Activated naive CD8-positive, alpha-beta T cell (primary cell): Measurements from ENCODE around the gene NPC2.

ENCODE experiments used
- H3K27ac Mint-ChIP-seq: one replicate; pipeline ENCODE4 v1.8.0; 2021; ENCODE audit warnings: mixed read lengths
- H3K27me3 Mint-ChIP-seq: one replicate; pipeline ENCODE4 v1.8.0; 2021; ENCODE audit warnings: mixed read lengths
- H3K36me3 Mint-ChIP-seq: one replicate; pipeline ENCODE4 v1.8.0; 2021; ENCODE audit warnings: mixed read lengths
- H3K4me1 Mint-ChIP-seq: one replicate; pipeline ENCODE4 v1.8.0; 2021; ENCODE audit warnings: low read depth, mixed read lengths
- H3K4me3 Mint-ChIP-seq: one replicate; pipeline ENCODE4 v1.8.0; 2021; ENCODE audit warnings: mild to moderate bottlenecking, mixed read lengths
- H3K9me3 Mint-ChIP-seq: one replicate; pipeline ENCODE4 v1.8.0; 2021; ENCODE audit warnings: low read depth, mixed read lengths

The NPC2 gene

DNA sequence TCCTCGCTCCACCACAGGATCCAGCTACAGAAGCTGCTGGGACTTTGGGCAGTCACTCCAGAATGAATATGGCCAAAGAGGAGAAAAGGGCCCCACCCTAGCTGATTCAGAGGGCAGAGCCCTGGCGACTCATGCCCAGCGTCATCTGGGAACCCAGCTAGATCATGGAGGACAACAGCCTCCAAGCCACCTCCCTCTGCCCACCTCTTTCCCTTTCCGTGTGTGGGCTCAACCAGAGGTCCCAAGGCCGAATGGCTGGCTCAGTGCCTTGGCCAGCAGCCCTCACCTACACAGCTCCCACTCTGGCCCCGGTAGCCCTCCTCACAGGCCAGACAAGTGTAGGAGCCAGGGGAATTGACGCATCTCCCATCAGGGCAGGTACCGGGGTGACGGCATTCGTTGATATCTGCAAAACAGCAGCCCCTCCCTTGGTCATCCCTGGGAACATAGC is 17.9 kb upstream of the NPC2 start:
- Mint-ChIP-seq H3K9me3 (no peaks in the 10 kb centered on the region), H3K27ac (no peak overlapping the region), H3K27me3 (peaks cover 2% of the 10 kb centered on the region), H3K4me1 (peaks cover 14% of the 10 kb centered on the region), H3K36me3 (no peaks in the 10 kb centered on the region), H3K4me3 (no peak overlapping the region)

DNA sequence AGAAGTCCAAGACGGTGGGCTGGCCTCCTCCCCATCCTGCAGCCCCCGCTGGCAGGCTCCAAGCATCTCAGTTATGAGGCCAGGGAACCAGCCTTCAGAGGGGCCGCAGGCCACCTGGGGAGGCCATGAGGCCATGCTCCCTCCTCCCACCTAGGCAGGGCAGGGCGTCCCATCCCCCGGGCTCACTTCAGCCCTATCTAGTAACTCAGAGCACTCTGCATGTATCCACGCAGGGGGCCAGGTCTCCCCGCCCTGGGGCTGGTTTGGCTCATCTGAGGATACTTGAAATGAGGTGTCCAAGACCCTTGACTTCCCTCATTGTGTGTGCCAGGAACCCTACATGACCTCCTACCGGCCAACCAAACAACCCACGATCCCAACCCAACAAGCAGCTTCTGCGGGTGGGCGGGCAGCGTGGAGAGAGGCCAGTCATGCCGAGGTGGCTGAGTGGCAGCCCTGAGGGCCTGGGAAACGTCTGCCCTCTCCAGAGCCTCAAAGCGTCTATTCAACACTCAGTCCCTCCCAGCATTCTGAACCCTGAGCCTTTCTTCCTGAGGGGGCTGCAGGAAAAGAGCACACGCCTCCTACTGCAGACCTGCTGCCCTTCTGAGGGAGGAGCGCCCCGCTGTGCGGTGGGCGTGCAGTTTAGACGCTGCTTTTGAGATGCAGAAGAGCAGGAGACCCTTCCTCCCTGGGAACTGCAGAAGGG is 17.3 kb upstream of the NPC2 start:
- peaks cover 13% of the 10 kb centered on the region for H3K4me1 Mint-ChIP-seq
- peaks cover 2% of the 10 kb centered on the region for H3K27me3 Mint-ChIP-seq
- H3K4me3 Mint-ChIP-seq = no peak overlapping the region
- H3K36me3 Mint-ChIP-seq = no peaks in the 10 kb centered on the region
- no peak overlapping the region for H3K27ac Mint-ChIP-seq
- H3K9me3 Mint-ChIP-seq = no peaks in the 10 kb centered on the region

DNA sequence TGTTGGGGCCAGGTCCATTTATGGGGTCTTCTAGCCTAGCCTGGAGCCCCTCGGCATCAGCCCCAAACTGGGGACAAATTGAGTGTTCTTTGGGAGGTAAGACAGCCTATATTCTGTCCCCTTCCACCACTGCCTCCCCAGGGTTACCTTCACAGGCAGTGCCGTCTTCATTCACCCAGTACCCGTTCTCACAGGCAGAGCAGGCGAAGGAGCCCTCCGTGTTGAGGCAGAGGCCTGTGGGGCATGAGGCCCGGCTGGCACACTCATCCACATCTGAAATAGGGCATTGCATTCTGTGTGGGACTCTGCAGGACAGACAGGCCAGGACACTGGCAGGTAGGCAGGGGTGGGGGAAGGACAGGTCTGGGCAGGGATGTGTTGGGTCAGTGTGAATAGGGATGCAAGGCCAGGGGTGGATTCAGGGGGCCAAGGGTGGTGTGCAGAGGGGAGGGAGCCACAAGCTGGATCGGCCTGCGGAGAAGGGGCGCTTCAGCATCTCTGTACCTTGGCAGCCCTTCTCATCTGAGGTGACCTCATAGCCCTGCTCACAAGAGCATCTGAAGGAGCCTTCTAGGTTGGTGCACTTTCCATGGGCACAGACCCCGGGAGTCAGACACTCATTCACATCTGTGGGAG is 16.6 kb upstream of the NPC2 start:
- Mint-ChIP-seq H3K27me3 (peaks cover 2% of the 10 kb centered on the region), H3K4me1 (peaks cover 9% of the 10 kb centered on the region), H3K27ac (no peak overlapping the region), H3K36me3 (no peaks in the 10 kb centered on the region), H3K4me3 (no peak overlapping the region), H3K9me3 (no peaks in the 10 kb centered on the region)

- peaks cover 3% of the 10 kb centered on the region for H3K4me1 Mint-ChIP-seq
- no peak overlapping the region for H3K4me3 Mint-ChIP-seq
- H3K27me3 Mint-ChIP-seq = peaks cover 2% of the 10 kb centered on the region
- H3K9me3 Mint-ChIP-seq = no peaks in the 10 kb centered on the region
- H3K27ac Mint-ChIP-seq = no peak overlapping the region
- H3K36me3 Mint-ChIP-seq = no peaks in the 10 kb centered on the region
Observed at GRCh38 chr14:74508844-74509428, 15.8 kb upstream of the NPC2 start.

DNA sequence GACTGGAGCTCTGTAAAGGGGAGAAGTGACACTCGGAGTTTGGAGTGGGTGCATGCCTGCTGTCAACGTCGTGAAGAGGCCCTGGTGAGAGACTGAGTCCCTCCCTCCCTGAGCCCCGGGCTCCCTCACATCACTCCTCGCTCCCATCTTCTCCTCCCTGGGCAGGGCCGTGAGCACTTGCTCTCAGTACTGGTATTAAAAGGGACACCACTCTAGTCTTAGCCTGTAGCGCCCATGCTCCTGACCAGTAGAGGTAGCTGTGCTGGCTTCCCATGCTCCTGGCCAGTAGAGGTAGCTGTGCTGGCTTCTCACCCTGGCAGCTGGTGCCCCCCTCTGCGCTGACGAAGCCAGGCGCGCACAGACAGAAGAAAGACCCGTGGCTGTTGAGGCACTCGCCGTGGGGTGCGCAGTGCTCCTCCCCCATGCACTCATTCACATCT is 15.2 kb upstream of the NPC2 start:
- Mint-ChIP-seq H3K4me3 (no peak overlapping the region), H3K27ac (no peak overlapping the region), H3K27me3 (no peaks in the 10 kb centered on the region), H3K9me3 (no peaks in the 10 kb centered on the region), H3K36me3 (no peaks in the 10 kb centered on the region), H3K4me1 (peaks cover 1% of the 10 kb centered on the region)

GRCh38 chr14:74507840-74508239 is 14.7 kb upstream of the NPC2 start:
- no peak overlapping the region for H3K27ac Mint-ChIP-seq
- peaks cover 1% of the 10 kb centered on the region for H3K4me1 Mint-ChIP-seq
- H3K27me3 Mint-ChIP-seq = no peaks in the 10 kb centered on the region
- no peak overlapping the region for H3K4me3 Mint-ChIP-seq
- H3K36me3 Mint-ChIP-seq = no peaks in the 10 kb centered on the region
- no peaks in the 10 kb centered on the region for H3K9me3 Mint-ChIP-seq

DNA sequence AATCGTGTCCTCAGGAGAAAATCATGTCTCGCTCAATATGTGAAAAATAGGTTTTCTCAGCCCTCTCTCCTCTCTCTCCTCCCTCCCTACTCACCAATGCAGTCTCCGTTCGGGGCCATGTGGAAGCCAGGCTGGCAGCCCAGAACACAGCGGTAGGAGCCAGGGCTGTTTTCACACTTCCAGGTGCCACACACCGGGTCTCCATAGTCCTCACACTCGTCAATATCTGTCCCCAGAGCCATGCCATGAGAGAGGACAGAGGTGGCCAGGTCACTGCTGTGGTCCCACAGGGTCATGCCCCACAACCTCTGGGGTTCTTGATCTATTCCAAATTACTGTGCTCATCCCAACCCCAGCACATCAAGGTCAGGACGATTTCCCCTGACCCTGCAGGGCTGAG is 14.0 kb upstream of the NPC2 start:
- Mint-ChIP-seq H3K27ac (no peak overlapping the region), H3K4me3 (no peak overlapping the region), H3K4me1 (peaks cover 1% of the 10 kb centered on the region), H3K27me3 (no peaks in the 10 kb centered on the region), H3K36me3 (no peaks in the 10 kb centered on the region), H3K9me3 (no peaks in the 10 kb centered on the region)

DNA sequence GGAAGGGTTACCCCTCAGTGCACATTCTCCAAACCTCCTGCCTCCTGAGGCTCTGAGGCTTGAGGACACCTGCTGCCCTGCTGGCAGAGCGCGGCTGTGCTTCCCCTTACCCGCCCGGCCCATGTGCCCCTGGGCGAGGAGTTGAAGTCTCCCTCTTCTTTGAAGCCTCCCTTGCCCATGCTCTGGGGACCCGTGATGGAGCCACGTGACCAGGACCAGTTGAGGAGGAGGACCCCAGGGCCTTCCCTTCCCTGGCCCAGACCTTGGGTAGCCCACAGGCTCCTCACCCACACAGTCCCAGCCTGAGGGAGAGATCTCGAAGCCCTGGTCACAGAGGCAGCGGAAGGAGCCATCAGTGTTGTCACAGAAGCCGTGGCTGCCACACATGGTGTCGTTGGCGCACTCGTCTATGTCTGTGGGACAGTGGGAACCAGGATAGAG is 13.3 kb upstream of the NPC2 start:
- Mint-ChIP-seq H3K4me3 (no peak overlapping the region), H3K27me3 (no peaks in the 10 kb centered on the region), H3K4me1 (peaks cover 1% of the 10 kb centered on the region), H3K27ac (no peak overlapping the region), H3K9me3 (no peaks in the 10 kb centered on the region), H3K36me3 (no peaks in the 10 kb centered on the region)

DNA sequence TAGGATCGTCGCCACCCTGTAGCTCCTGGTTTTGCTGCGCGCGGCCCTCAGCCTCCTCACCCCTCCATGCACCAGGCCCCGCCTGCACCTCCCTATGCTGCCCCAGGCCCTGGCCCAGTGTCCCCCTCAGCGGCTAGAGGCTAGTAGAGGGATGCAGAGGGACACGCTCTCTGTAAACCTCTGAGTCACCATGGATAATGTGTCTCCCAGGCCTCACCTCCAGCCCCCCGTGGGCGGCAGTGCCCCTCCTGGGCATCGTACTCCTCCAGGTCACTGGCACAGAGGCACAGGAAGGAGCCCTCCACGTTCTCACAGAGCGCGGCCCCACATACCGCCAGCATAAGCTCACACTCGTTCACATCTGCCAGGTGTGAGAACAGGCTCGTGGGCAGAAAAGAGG is 12.7 kb upstream of the NPC2 start:
- Mint-ChIP-seq H3K4me1 (peaks cover 1% of the 10 kb centered on the region), H3K4me3 (no peak overlapping the region), H3K9me3 (no peaks in the 10 kb centered on the region), H3K36me3 (no peaks in the 10 kb centered on the region), H3K27me3 (no peaks in the 10 kb centered on the region), H3K27ac (no peak overlapping the region)

- H3K27me3 Mint-ChIP-seq = no peaks in the 10 kb centered on the region
- no peaks in the 10 kb centered on the region for H3K9me3 Mint-ChIP-seq
- H3K36me3 Mint-ChIP-seq = no peaks in the 10 kb centered on the region
- H3K4me3 Mint-ChIP-seq = no peak overlapping the region
- peaks cover 1% of the 10 kb centered on the region for H3K4me1 Mint-ChIP-seq
- no peak overlapping the region for H3K27ac Mint-ChIP-seq
Observed at GRCh38 chr14:74504874-74505720, 12.0 kb upstream of the NPC2 start.

DNA sequence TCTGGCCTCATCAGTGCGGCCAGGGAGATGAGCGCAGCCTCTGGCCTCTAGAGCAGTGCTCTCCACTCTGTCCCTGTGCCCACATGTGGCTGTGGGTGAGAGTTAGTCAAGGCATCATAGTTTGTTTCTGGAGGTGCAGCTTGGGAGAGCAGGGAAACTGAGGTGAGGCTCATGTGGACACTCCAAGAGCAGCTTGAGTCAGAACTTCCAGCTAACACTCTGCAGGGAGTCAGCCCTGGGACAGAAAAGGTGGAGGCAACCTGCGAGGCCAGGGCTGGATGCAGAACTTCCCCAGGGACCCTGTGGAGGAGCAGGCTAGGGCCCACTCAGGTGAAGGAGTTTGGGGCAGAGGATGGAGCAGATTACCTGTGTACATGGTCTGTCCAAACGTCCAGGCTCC is 11.3 kb upstream of the NPC2 start:
- Mint-ChIP-seq H3K27ac (no peak overlapping the region), H3K4me1 (peaks cover 1% of the 10 kb centered on the region), H3K36me3 (no peaks in the 10 kb centered on the region), H3K27me3 (no peaks in the 10 kb centered on the region), H3K9me3 (no peaks in the 10 kb centered on the region), H3K4me3 (no peak overlapping the region)

GRCh38 chr14:74503938-74504335 is 10.8 kb upstream of the NPC2 start:
- no peaks in the 10 kb centered on the region for H3K9me3 Mint-ChIP-seq
- H3K4me1 Mint-ChIP-seq = peaks cover 1% of the 10 kb centered on the region
- no peaks in the 10 kb centered on the region for H3K36me3 Mint-ChIP-seq
- no peak overlapping the region for H3K27ac Mint-ChIP-seq
- H3K27me3 Mint-ChIP-seq = no peaks in the 10 kb centered on the region
- no peak overlapping the region for H3K4me3 Mint-ChIP-seq

- H3K36me3 Mint-ChIP-seq = peaks cover 1% of the 10 kb centered on the region
- no peak overlapping the region for H3K4me3 Mint-ChIP-seq
- no peak overlapping the region for H3K27ac Mint-ChIP-seq
- H3K4me1 Mint-ChIP-seq = peaks cover 1% of the 10 kb centered on the region
- no peaks in the 10 kb centered on the region for H3K9me3 Mint-ChIP-seq
- no peaks in the 10 kb centered on the region for H3K27me3 Mint-ChIP-seq
Observed at GRCh38 chr14:74503291-74503937, 10.3 kb upstream of the NPC2 start.

DNA sequence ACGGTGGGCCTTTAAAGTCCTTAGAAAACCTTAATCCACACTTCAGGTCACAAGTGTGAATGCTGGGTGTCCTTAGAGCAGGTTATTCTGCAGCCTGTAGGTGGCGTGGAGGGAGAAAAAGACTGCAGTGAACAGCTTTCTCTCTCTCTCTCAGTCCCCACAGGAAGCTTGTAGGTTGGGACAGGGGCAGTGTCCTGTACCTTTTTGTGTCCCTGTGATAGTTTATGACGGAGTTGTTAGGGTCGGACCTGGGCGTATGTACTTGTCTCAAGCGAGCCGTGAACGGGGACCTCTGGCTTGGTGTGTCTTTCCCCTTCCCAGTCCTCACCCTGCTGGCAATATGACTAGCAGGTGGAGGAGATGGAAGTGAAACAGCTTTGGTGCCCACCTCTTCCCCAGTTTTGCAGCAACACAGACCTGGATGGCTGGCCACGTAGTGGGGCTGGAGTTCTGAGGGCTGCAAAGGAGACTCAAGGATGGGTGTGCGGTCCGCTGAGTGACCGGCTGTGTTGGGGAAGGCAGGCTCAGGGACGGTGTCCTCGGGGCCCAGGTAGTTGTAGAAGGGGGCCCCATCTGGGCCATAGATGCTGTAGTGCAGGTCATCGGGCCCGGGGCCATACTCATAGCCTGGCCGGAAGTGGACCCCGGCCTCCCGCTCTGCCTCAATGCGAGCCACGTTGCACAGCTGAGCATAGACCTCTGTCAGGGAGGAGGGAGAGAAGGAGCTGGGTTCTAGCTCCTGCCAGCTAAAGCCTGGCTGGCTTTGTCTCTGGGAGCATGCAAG is 9.3 kb upstream of the NPC2 start:
- peak overlapping the region; percentile 41 for H3K27ac Mint-ChIP-seq

More for the DNA sequence above, 9.3 kb upstream of the NPC2 start:
- no peak overlapping the region for H3K4me3 Mint-ChIP-seq
- no peaks in the 10 kb centered on the region for H3K27me3 Mint-ChIP-seq
- peaks cover 5% of the 10 kb centered on the region for H3K4me1 Mint-ChIP-seq
- H3K36me3 Mint-ChIP-seq = peaks cover 2% of the 10 kb centered on the region
- no peaks in the 10 kb centered on the region for H3K9me3 Mint-ChIP-seq
